H1 (cell line): Measurements from ENCODE around the gene HS3ST1. TPM values are rescaled to one million over a fixed set of nuclear protein-coding genes. Genes with fewer than 3 reads are reported as not detected.

Experiments used
- CTCF ChIA-PET: fragments of 300-600 bp; sonication (Branson Sonifier 250); formaldehyde crosslinking; loops from one replicate; lab custom pipeline; 2021; ENCODE audit not compliant: partially characterized antibody; lab: Charles Lee
- POLR2A ChIA-PET: fragments of 300-600 bp; sonication (Branson Sonifier 250); formaldehyde crosslinking; loops from one replicate; lab custom pipeline; 2021; ENCODE audit warnings: inconsistent platforms; ENCODE audit not compliant: partially characterized antibody; lab: Charles Lee
- DNase-seq, 2 experiments: peaks; one replicate each; pipeline versions ENCODE4 v3.0.0 to v3.0.0-alpha.2; 2010 to 2022; ENCODE audit warnings: low spot score in 2 of 2, low read depth in 1 of 2, mixed read lengths in 1 of 2
- FAIRE-seq: peaks from 2 replicates; lab custom pipeline; 2011; peaks lifted over from hg19 to GRCh38; lab: Jason Lieb, UNC
- H2AFZ ChIP-seq: 2 replicates; pipeline ENCODE4 v1.8.1; 2012; ENCODE audit warnings: low read length, inconsistent platforms
- H2AK5ac ChIP-seq: 2 replicates; pipeline ENCODE4 v1.6.1; 2013; ENCODE audit warnings: low read depth, low read length
- H2BK120ac ChIP-seq: replicated peaks from 2 replicates; pipeline ENCODE3; 2013; ENCODE audit warnings: low read depth, low read length, inconsistent platforms
- H2BK12ac ChIP-seq: 2 replicates; pipeline ENCODE4 v1.6.1; 2013; ENCODE audit warnings: low read depth, low read length
- H2BK15ac ChIP-seq: 2 replicates; pipeline ENCODE4 v1.6.1; 2013; ENCODE audit warnings: low read length
- H2BK20ac ChIP-seq: 2 replicates; pipeline ENCODE4 v1.6.1; 2013; ENCODE audit warnings: low read length
- H2BK5ac ChIP-seq: 2 replicates; pipeline ENCODE4 v1.6.1; 2013; ENCODE audit warnings: low read depth, low read length
- H3K14ac ChIP-seq: 2 replicates; pipeline ENCODE4 v1.6.1; 2013; ENCODE audit warnings: inconsistent platforms; ENCODE audit not compliant: insufficient read length
- H3K18ac ChIP-seq: 2 replicates; pipeline ENCODE4 v1.6.1; 2013; ENCODE audit warnings: low read length; ENCODE audit errors: extremely low read depth
- H3K23ac ChIP-seq: 2 replicates; pipeline ENCODE4 v1.6.1; 2013; ENCODE audit warnings: inconsistent platforms; ENCODE audit not compliant: insufficient read length
- H3K23me2 ChIP-seq: 2 replicates; pipeline ENCODE4 v1.6.1; 2013; ENCODE audit warnings: low read depth, low read length
- H3K27ac ChIP-seq: 2 replicates; pipeline ENCODE4 v1.6.1; 2011; ENCODE audit warnings: low read depth, low read length, inconsistent platforms
- H3K27me3 ChIP-seq, 4 experiments: replicated peaks in 1 of 4; 1 replicate in 1 of 4; 2 replicates in 3 of 4; pipeline versions ENCODE4 v1.6.1 to v1.8.1; 2011 to 2013; ENCODE audit warnings: low read length in 3 of 4, mild to moderate bottlenecking in 3 of 4, inconsistent platforms in 2 of 4, mixed read lengths in 2 of 4, moderate library complexity in 1 of 4; ENCODE audit not compliant: control insufficient read depth in 3 of 4, insufficient read depth in 3 of 4; ENCODE audit errors: extremely low read depth in 1 of 4
- H3K36me3 ChIP-seq, 4 experiments: 2 replicates each; pipeline versions ENCODE4 v1.6.1 to v1.8.1; 2011 to 2013; ENCODE audit warnings: mild to moderate bottlenecking in 4 of 4, low read length in 3 of 4, moderate library complexity in 2 of 4, control low read depth in 1 of 4, inconsistent platforms in 1 of 4; ENCODE audit not compliant: insufficient read depth in 4 of 4, control insufficient read depth in 2 of 4
- H3K4ac ChIP-seq: replicated peaks from 2 replicates; pipeline ENCODE3; 2013; ENCODE audit warnings: low read length, low read depth, mixed read lengths, inconsistent platforms; ENCODE audit not compliant: insufficient read length
- H3K4me1 ChIP-seq, 4 experiments: replicated peaks in 1 of 4; 1 replicate in 1 of 4; 2 replicates in 3 of 4; pipeline versions ENCODE4 v1.6.1 to v1.8.1; 2011 to 2013; ENCODE audit warnings: low read length in 3 of 4, inconsistent platforms in 2 of 4, mixed read lengths in 1 of 4; ENCODE audit not compliant: insufficient read depth in 4 of 4, control insufficient read depth in 3 of 4
- H3K4me2 ChIP-seq, 2 experiments: 2 replicates each; pipeline versions ENCODE4 v1.6.1 to v1.8.1; 2011 to 2013; ENCODE audit warnings: low read depth in 2 of 2, low read length in 2 of 2, control low read depth in 1 of 2, inconsistent platforms in 1 of 2, mild to moderate bottlenecking in 1 of 2; ENCODE audit not compliant: insufficient read depth in 1 of 2
- H3K4me3 ChIP-seq, 4 experiments: fragments of 200-600, 300-600 bp in 1 of 4; sonication (generic), shearing (Covaris generic), sonication (Bioruptor Twin) in 1 of 4; 2 replicates each; pipeline versions ENCODE4 v1.5.1 to v1.8.1; 2011 to 2016; ENCODE audit warnings: low read length in 4 of 4, low read depth in 3 of 4, control low read depth in 2 of 4, inconsistent platforms in 2 of 4, mild to moderate bottlenecking in 2 of 4, mixed read lengths in 1 of 4, moderate library complexity in 1 of 4; ENCODE audit not compliant: insufficient read depth in 2 of 4; ENCODE audit errors: extremely low read depth in 1 of 4
- H3K56ac ChIP-seq: replicated peaks from 2 replicates; pipeline ENCODE3; 2013; ENCODE audit warnings: low read depth, mild to moderate bottlenecking, mixed read lengths, low read length, inconsistent platforms; ENCODE audit not compliant: insufficient read length
- H3K79me1 ChIP-seq: 2 replicates; pipeline ENCODE4 v1.6.1; 2013; ENCODE audit warnings: low read depth, low read length, control low read depth
- H3K79me2 ChIP-seq, 2 experiments: 2 replicates each; pipeline versions ENCODE4 v1.6.1 to v1.8.1; 2012 to 2013; ENCODE audit warnings: low read length in 2 of 2, mild to moderate bottlenecking in 2 of 2, inconsistent platforms in 1 of 2; ENCODE audit not compliant: insufficient read depth in 2 of 2, control insufficient read depth in 1 of 2
- H3K9ac ChIP-seq, 4 experiments: replicated peaks in 1 of 4; 1 replicate in 1 of 4; 2 replicates in 3 of 4; pipeline versions ENCODE4 v1.6.1 to v1.8.1; 2011 to 2013; ENCODE audit warnings: low read depth in 3 of 4, low read length in 3 of 4, control low read depth in 2 of 4, mild to moderate bottlenecking in 2 of 4, moderate library complexity in 2 of 4, inconsistent platforms in 1 of 4; ENCODE audit errors: extremely low read depth in 1 of 4
- H3K9me3 ChIP-seq, 2 experiments: 2 replicates each; pipeline versions ENCODE4 v1.6.1 to v1.8.1; 2012 to 2013; ENCODE audit warnings: mild to moderate bottlenecking in 2 of 2, moderate library complexity in 2 of 2, control low read depth in 1 of 2, inconsistent platforms in 1 of 2, low read depth in 1 of 2, low read length in 1 of 2, mixed read lengths in 1 of 2; ENCODE audit not compliant: insufficient read depth in 2 of 2
- H4K20me1 ChIP-seq, 2 experiments: replicated peaks in 1 of 2; 2 replicates each; pipeline versions ENCODE3 to v1.8.1; 2011 to 2013; ENCODE audit warnings: inconsistent platforms in 2 of 2, low read length in 2 of 2, mild to moderate bottlenecking in 1 of 2; ENCODE audit not compliant: insufficient read depth in 2 of 2, control insufficient read depth in 1 of 2
- H4K5ac ChIP-seq: 2 replicates; pipeline ENCODE4 v1.6.1; 2013; ENCODE audit warnings: low read length, low read depth, mixed read lengths, inconsistent platforms; ENCODE audit not compliant: insufficient read length
- H4K8ac ChIP-seq: 2 replicates; pipeline ENCODE4 v1.8.0; 2013; ENCODE audit warnings: mild to moderate bottlenecking, moderate library complexity, low read length, inconsistent platforms; ENCODE audit not compliant: insufficient read depth; ENCODE audit errors: extremely low read depth
- H4K91ac ChIP-seq: replicated peaks from 2 replicates; pipeline ENCODE3; 2013; ENCODE audit warnings: low read length, mixed read lengths, inconsistent platforms; ENCODE audit not compliant: insufficient read length
- ASH2L ChIP-seq: fragments of 200-600, 300-600 bp; sonication (generic); IDR thresholded peaks from one replicate; pipeline ENCODE4 v1.7.1; 2017; ENCODE audit warnings: low read length
- BCL11A ChIP-seq, 2 experiments: IDR thresholded peaks; one replicate each; pipeline ENCODE4 v1.6.1; 2011; ENCODE audit warnings: low read depth in 2 of 2, low read length in 2 of 2, mild to moderate bottlenecking in 2 of 2
- CBX5 ChIP-seq: fragments of 300-800, 300-1000 bp; sonication (generic); IDR thresholded peaks from 2 replicates; pipeline ENCODE4 v1.7.1; 2016; ENCODE audit warnings: antibody characterized with exemption, low read length, low read depth
- SP4 ChIP-seq: IDR thresholded peaks from 2 replicates; pipeline ENCODE4 v1.6.1; 2012; ENCODE audit warnings: low read length, inconsistent platforms
- YY1 ChIP-seq: IDR thresholded peaks from 2 replicates; pipeline ENCODE4 v1.6.1; 2011; ENCODE audit warnings: low read depth, mild to moderate bottlenecking, low read length
- WGBS, 2 experiments: shearing (Covaris generic) in 1 of 2; methylation state at CpG; one replicate each; pipeline versions ENCODE4 v1.1.6 to v1.1.7; 2013 to 2015; ENCODE audit warnings: low lambda C conversion rate in 2 of 2, mixed read lengths in 2 of 2, inconsistent platforms in 1 of 2, low coverage in 1 of 2, missing lambda C conversion rate in 1 of 2; ENCODE audit not compliant: insufficient replicate concordance in 2 of 2, insufficient coverage in 1 of 2, insufficient read length in 1 of 2; ENCODE audit errors: extremely low coverage in 1 of 2, missing lambda C conversion rate in 1 of 2; 5-methylcytosine and 5-hydroxymethylcytosine counted together
- polyA plus RNA-seq, 7 experiments: library from polyadenylated mRNA; depleted of rRNA in 3 of 7; stranded (reverse) in 5 of 7; unstranded in 2 of 7; fragments of >200 nt in 5 of 7; fragments of 200-250 nt in 2 of 7; gene quantifications; 1 replicate in 5 of 7; 2 replicates in 1 of 7; 4 replicates in 1 of 7; pipeline versions ENCODE4 v1.2.1 to v1.2.3, GENCODE V29; 2011 to 2013; ENCODE audit warnings: missing spikeins in 2 of 7, mixed read lengths in 2 of 7
- total RNA-seq: library from RNA; stranded (reverse); fragmentation: NEBNext Ultra II Directional; extraction: Animal tissue kit (Norgen Biotek cat#: 25700); gene quantifications from 2 replicates; pipeline ENCODE4 v1.2.1, GENCODE V29; 2021

Gene HS3ST1
- total and polyA plus RNA-seq, 2 of the 8 experiments (the other 6 are each of a cell fraction or from before 2014, with no cell fraction given) = 0.50 to 1.5 TPM

- Histone ChIP-seq H4K20me1 (no peaks in the 10 kb centered on the region), H3K4ac (no peak overlapping the region), H3K56ac (no peak overlapping the region), H3K79me2 (no peaks in the 10 kb centered on the region), H3K14ac (no peak overlapping the region), H2BK20ac (no peak overlapping the region), H2BK5ac (no peak overlapping the region), H3K4me2 (no peak overlapping the region), H4K5ac (no peak overlapping the region), H3K23ac (no peak overlapping the region), H2AK5ac (no peak overlapping the region), H3K36me3 (no peaks in the 10 kb centered on the region), H3K4me1 (peaks cover 0 to 4% (median 2%) of the 10 kb centered on the region in 4 experiments; a peak in 1 of 7 replicates), H2AFZ (no peak overlapping the region), H3K18ac (no peak overlapping the region), H3K27ac (no peak overlapping the region), H3K9me3 (no peaks in the 10 kb centered on the region), H3K27me3 (no peaks in the 10 kb centered on the region), H3K4me3 (no peak overlapping the region), H2BK12ac (no peak overlapping the region), H4K91ac (no peak overlapping the region), H3K79me1 (no peaks in the 10 kb centered on the region), H2BK120ac (no peak overlapping the region), H3K23me2 (no peaks in the 10 kb centered on the region), H2BK15ac (no peak overlapping the region), H4K8ac (no peak overlapping the region), H3K9ac (no peak overlapping the region)
- DNase-seq (no peak), FAIRE-seq (no peak)
- POLR2A ChIA-PET = no interaction called here
- CTCF ChIA-PET = interaction anchor here (0.8 to 1.3 kb wide), 3 partner anchors 8 to 308 kb away, joined by 3 to 4 read pairs (median 3); no protein-coding TSS in a partner anchor
- WGBS, 2 experiments = 95% methylated on average over 4 of the region's 4 CpGs; no CpG with 5 or more reads in 1 of the 2 experiments
- no peak for TF ChIP-seq SP4
- TF ChIP-seq CBX5 = no peak
- TF ChIP-seq ASH2L = no peak
- TF ChIP-seq BCL11A (IDR thresholded peaks at IDR 0.05; ENCODE audit: low read depth in 2 of 2, low read length in 2 of 2) = no peak
- no peak for TF ChIP-seq YY1
These were observed 16.5 kb downstream of the HS3ST1 start for GRCh38 chr4:11412211-11412610.
